GM12878 (cell line): Measurements from ENCODE around the gene KCNN1. TPM values are rescaled to one million over a fixed set of nuclear protein-coding genes. Genes with fewer than 3 reads are reported as not detected.

Source experiments
- ATAC-seq: fragments of 200-7000 bp; cut with Tn5 transposase; 3 replicates; pipeline ENCODE4 v1.9.1; 2020; ENCODE audit warnings: mild to moderate bottlenecking, moderate library complexity
- BruUV-seq: library from RNA; stranded (reverse); fragments of 400-500 nt; replicated peaks from 2 replicates; lab custom pipeline; 2021; lab: Mats Ljungman, UMichigan
- CTCF ChIA-PET: fragments of 300-600 bp; sonication (Branson Sonifier 250); formaldehyde crosslinking; extraction: SDS; loops from one replicate; lab custom pipeline; 2021; ENCODE audit warnings: inconsistent platforms; lab: Yijun Ruan, JAX
- POLR2A ChIA-PET: fragments of 350-600 bp; formaldehyde crosslinking; extraction: SDS; loops from one replicate; lab custom pipeline; 2021; ENCODE audit warnings: inconsistent platforms; lab: Charles Lee
- RAD21 ChIA-PET: fragments of 300-600 bp; sonication (Branson Sonifier 250); formaldehyde crosslinking; loops from one replicate; lab custom pipeline; 2023; ENCODE audit warnings: antibody characterized with exemption; ENCODE audit not compliant: unreplicated experiment; lab: Charles Lee
- SMC1A ChIA-PET: fragments of 300-600 bp; sonication (Branson Sonifier 250); formaldehyde crosslinking; loops from one replicate; lab custom pipeline; 2023; ENCODE audit not compliant: unreplicated experiment, uncharacterized antibody; lab: Charles Lee
- DNase-seq: peaks from one replicate; pipeline ENCODE4 v3.0.0-alpha.2; 2011; ENCODE audit warnings: low read depth, low spot score
- FAIRE-seq: peaks from 3 replicates; lab custom pipeline; 2011; peaks lifted over from hg19 to GRCh38; lab: Jason Lieb, UNC
- H2AFZ ChIP-seq: 2 replicates; pipeline ENCODE4 v1.6.0; 2011; ENCODE audit warnings: low read depth, low read length, control low read depth; ENCODE audit not compliant: control insufficient read depth
- H3K27ac ChIP-seq: 2 replicates; pipeline ENCODE4 v1.5.1; 2011; ENCODE audit warnings: control low read depth; ENCODE audit not compliant: control insufficient read depth, insufficient read depth
- H3K27me3 ChIP-seq, 2 experiments: replicated peaks in 1 of 2; 2 replicates each; pipeline versions ENCODE4 v1.6.0 to v1.6.1; 2011; ENCODE audit warnings: low read length in 1 of 2; ENCODE audit not compliant: control insufficient read depth in 2 of 2, insufficient read depth in 2 of 2
- H3K36me3 ChIP-seq, 2 experiments: 2 replicates each; pipeline ENCODE4 v1.5.1; 2011; ENCODE audit warnings: low read length in 1 of 2; ENCODE audit not compliant: control insufficient read depth in 2 of 2, insufficient read depth in 2 of 2
- H3K4me1 ChIP-seq: 2 replicates; pipeline ENCODE4 v1.6.1; 2011; ENCODE audit warnings: mild to moderate bottlenecking, low read length, moderate library complexity, mixed read lengths; ENCODE audit not compliant: control insufficient read depth, insufficient read depth
- H3K4me2 ChIP-seq: 2 replicates; pipeline ENCODE4 v1.6.0; 2011; ENCODE audit warnings: control low read depth; ENCODE audit not compliant: control insufficient read depth, insufficient read depth
- H3K4me3 ChIP-seq: fragments of 200-600 bp; sonication (generic); 2 replicates; pipeline ENCODE4 v1.5.1; 2016
- H3K79me2 ChIP-seq: 2 replicates; pipeline ENCODE4 v1.6.0; 2011; ENCODE audit warnings: low read length; ENCODE audit not compliant: control insufficient read depth, insufficient read depth
- H3K9ac ChIP-seq: 2 replicates; pipeline ENCODE4 v1.8.0; 2011; ENCODE audit warnings: low read length, control low read depth, mixed read lengths; ENCODE audit not compliant: control insufficient read depth, insufficient read depth
- H3K9me3 ChIP-seq: replicated peaks from 3 replicates; pipeline ENCODE4 v1.5.1; 2011; ENCODE audit warnings: mild to moderate bottlenecking, low read length; ENCODE audit not compliant: control insufficient read depth, insufficient read depth
- H4K20me1 ChIP-seq: 2 replicates; pipeline ENCODE4 v1.6.0; 2011; ENCODE audit not compliant: control insufficient read depth, insufficient read depth
- CHD2 ChIP-seq: IDR thresholded peaks from 2 replicates; pipeline ENCODE4 v1.6.1; 2011; ENCODE audit warnings: low read depth, low read length, improper control_type of control experiment, borderline replicate concordance
- DPF2 ChIP-seq: fragments of 450-650 bp; IDR thresholded peaks from 2 replicates; pipeline ENCODE4 v1.6.1; 2017; ENCODE audit warnings: mild to moderate bottlenecking
- NBN ChIP-seq: fragments of 450-650 bp; IDR thresholded peaks from 2 replicates; pipeline ENCODE4 v1.6.1; 2016
- TARDBP ChIP-seq: IDR thresholded peaks from 2 replicates; pipeline ENCODE4 v1.6.1; 2016; ENCODE audit warnings: borderline replicate concordance
- WGBS: methylation state at CpG from one replicate; pipeline ENCODE4 v1.1.6; 2016; ENCODE audit warnings: low lambda C conversion rate; ENCODE audit not compliant: insufficient replicate concordance, insufficient coverage; ENCODE audit errors: missing lambda C conversion rate; 5-methylcytosine and 5-hydroxymethylcytosine counted together
- in situ Hi-C: fragments of 300-500 bp; cut with MboI; formaldehyde crosslinking; loops from 9 replicates; pipeline ENCODE4 v1.14.3; 2018; ENCODE audit warnings: mixed read lengths
- intact Hi-C: fragments of 100-400 bp; cut with micrococcal nuclease; formaldehyde crosslinking; loops from one replicate; pipeline ENCODE4 v1.14.2; 2022; ENCODE audit not compliant: unreplicated experiment
- polyA plus RNA-seq, 11 experiments: library from polyadenylated mRNA; depleted of rRNA in 4 of 11; unstranded in 6 of 11; stranded (reverse) in 5 of 11; fragments of >200 nt; fragmentation: Nextera tagmentation in 4 of 11; fragmentation: Illumina TruSeq in 1 of 11; extraction: Ambion mirVana in 4 of 11; extraction: Trizol in 1 of 11; gene quantifications; 1 replicate in 1 of 11; 2 replicates in 10 of 11; pipeline versions ENCODE4 v1.2.1 to v1.2.3, GENCODE V29; 2011 to 2016; ENCODE audit warnings: inconsistent platforms in 2 of 11, missing spikeins in 2 of 11, low read depth in 1 of 11
- total RNA-seq, 4 experiments: library from RNA; depleted of rRNA in 3 of 4; stranded (reverse); fragments of >200 nt in 3 of 4; fragmentation: Illumina TruSeq in 1 of 4; extraction: Trizol in 1 of 4; gene quantifications; 2 replicates each; pipeline versions ENCODE4 v1.2.1 to v1.2.3, GENCODE V29; 2013 to 2021

Gene KCNN1
- total and polyA plus RNA-seq, 10 of the 15 experiments (the other 5 are each of a cell fraction or from before 2014, with no cell fraction given), result 0.02 to 0.95 (median 0.16) TPM; not detected in 1

DNA sequence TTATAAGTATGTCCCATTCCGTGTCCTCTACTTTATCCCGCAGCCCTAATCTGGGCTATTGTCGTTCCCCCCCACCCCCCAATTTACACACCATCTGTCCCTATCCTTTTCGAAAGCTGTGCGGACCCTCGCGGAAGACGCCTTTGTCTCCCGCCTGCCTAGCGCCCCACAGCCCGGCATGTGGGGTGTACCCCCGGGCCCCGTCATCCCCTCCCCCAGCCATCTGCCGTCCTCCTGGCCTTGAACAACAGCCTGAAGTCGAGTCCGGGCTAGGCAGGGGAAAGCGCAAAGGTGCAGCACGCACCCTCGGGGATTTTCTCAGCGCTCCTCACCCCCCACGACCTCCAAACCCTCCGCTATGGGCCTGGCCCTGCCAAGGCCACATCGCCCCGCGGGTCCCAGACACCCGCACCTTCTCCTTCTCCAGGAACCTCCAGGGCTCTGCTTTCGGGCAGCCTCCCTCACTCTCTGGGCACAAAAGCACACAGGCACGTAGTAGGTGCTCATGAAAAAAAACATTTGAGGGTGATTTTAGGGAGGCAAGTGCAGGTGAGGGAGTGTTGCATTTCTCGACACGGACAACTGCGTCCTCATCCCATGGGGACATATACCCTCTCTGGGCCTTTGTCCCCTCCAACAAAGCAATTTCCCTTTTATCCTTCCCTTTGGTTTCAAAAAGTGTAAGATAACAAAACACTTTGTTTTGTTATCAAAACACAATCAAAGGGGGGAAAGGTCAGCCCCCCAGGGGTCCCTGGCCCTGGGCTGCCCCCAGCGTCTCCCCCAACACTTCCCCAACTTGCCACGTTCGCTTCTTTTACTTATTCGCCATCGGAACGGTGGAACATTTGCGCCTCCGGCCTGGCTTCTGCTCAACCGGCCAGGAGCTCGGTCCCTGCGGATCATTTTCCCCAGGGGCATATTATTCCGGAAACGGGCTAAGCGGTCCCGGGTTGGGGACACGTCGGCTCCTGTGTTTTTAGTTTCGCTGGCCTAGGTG, 17.7 kb upstream of the KCNN1 start:
- ChIA-PET POLR2A (interaction anchor here (0.6 to 0.8 kb wide), 2 partner anchors 51 to 251 kb away, joined by 3 read pairs; no protein-coding TSS in a partner anchor), SMC1A (no interaction called here), RAD21 (interaction anchor here (0.6 to 3.6 kb wide), 3 partner anchors 16 to 47 kb away, joined by 4 to 23 read pairs (median 4); partner anchors contain the start of gene CCDC124), CTCF (interaction anchor here (0.6 to 3.5 kb wide), 4 partner anchors 11 to 786 kb away, joined by 3 to 16 read pairs (median 4); no protein-coding TSS in a partner anchor)
- Histone ChIP-seq H3K4me3 (peak overlapping the region; percentile 74; the same call in 1 of the 2 replicates), H4K20me1 (no peaks in the 10 kb centered on the region), H3K4me2 (peak overlapping the region; percentile 31), H3K9me3 (no peaks in the 10 kb centered on the region), H3K9ac (no peak overlapping the region), H3K27me3 (peaks cover 10 to 11% of the 10 kb centered on the region in 2 experiments), H3K27ac (no peak overlapping the region), H3K36me3 (no peaks in the 10 kb centered on the region), H2AFZ (no peak overlapping the region; the same call in 1 of the 2 replicates), H3K79me2 (no peaks in the 10 kb centered on the region), H3K4me1 (peaks cover 45% of the 10 kb centered on the region)
- DNase-seq (no peak), FAIRE-seq (no peak), ATAC-seq (no peak)
- intact Hi-C loops (loop anchor here (5.0 kb wide), 1 partner anchor 223 kb away; the partner anchor contains the start of gene IFI30), in situ Hi-C loops (loop anchor here (10.0 kb wide), 1 partner anchor 46 kb away; no protein-coding TSS in a partner anchor)
- 25% methylated on average over 40 of the region's 49 CpGs for WGBS
- no TSS peak for BruUV-seq
- peak; percentile 79 for TF ChIP-seq DPF2
- TF ChIP-seq TARDBP, result no peak
- 0 out of 2 replicates have a peak, but pooled peaks have one; percentile 17 for TF ChIP-seq CHD2
- TF ChIP-seq NBN, result 0 out of 2 replicates have a peak, but pooled peaks have one; percentile 37
